OCI-LY1 (cell line): ENCODE measurements around the gene CUL2.

ENCODE experiments used
- CTCF ChIP-seq: fragments of 200-600 bp; sonication (generic), shearing (Covaris generic); IDR thresholded peaks from 2 replicates; pipeline ENCODE4 v1.5.1; 2017; ENCODE audit warnings: mild to moderate bottlenecking, antibody characterized with exemption, low read length, moderate library complexity, mixed read lengths
- EZH2 ChIP-seq: fragments of 200-600 bp; sonication (generic), shearing (Covaris generic); IDR thresholded peaks from 2 replicates; pipeline ENCODE4 v1.8.0; 2017; ENCODE audit warnings: borderline replicate concordance, mixed run types, mild to moderate bottlenecking, antibody characterized with exemption, low read length, moderate library complexity, mixed read lengths

GRCh38 chr10:34981844-34982243, 108.3 kb downstream of the CUL2 start:
- TF ChIP-seq EZH2 (no peak), CTCF (no peak)
